Upper lobe of left lung (tissue), 6 donors: ENCODE measurements around the gene IL4R. TPM values are rescaled to one million over a fixed set of nuclear protein-coding genes. Genes with fewer than 3 reads are reported as not detected.

Experiments used
- ATAC-seq, 2 donors: fragments of 200-7000 bp; cut with Tn5 transposase; one replicate each; pipeline ENCODE4 v1.9.1; 2022; ENCODE audit warnings: mild to moderate bottlenecking in 2 of 2, moderate library complexity in 2 of 2; ENCODE audit not compliant: low FRiP score in 2 of 2
- DNase-seq, 2 donors: peaks; one replicate each; pipeline ENCODE4 v3.0.0-alpha.2; 2019 to 2020
- H3K27ac ChIP-seq, 4 donors: fragments of 200-600 bp; sonication (generic); one replicate each; pipeline ENCODE4 v1.5.1; 2016 to 2019
- H3K27me3 ChIP-seq, 4 donors: fragments of 200-600 bp; sonication (generic); one replicate each; pipeline ENCODE4 v1.5.1; 2017 to 2019
- H3K36me3 ChIP-seq, 4 donors: fragments of 200-600 bp; sonication (generic); one replicate each; pipeline ENCODE4 v1.5.1; 2016 to 2019
- H3K4me1 ChIP-seq, 4 donors: fragments of 200-600 bp; sonication (generic); one replicate each; pipeline ENCODE4 v1.5.1; 2018 to 2019
- H3K4me3 ChIP-seq, 4 donors: fragments of 200-600 bp; sonication (generic); one replicate each; pipeline ENCODE4 v1.5.1; 2017 to 2019; ENCODE audit warnings: mild to moderate bottlenecking in 2 of 4, moderate library complexity in 1 of 4
- H3K9me3 ChIP-seq, 4 donors: fragments of 200-600 bp; sonication (generic); one replicate each; pipeline ENCODE4 v1.5.1; 2018 to 2019
- EP300 ChIP-seq, 4 donors: sonication (generic); formaldehyde crosslinking; IDR thresholded peaks; one replicate each; pipeline ENCODE4 v1.5.1; 2017; ENCODE audit warnings: antibody characterized with exemption in 4 of 4, control low read depth in 2 of 4
- POLR2A ChIP-seq, 4 donors: fragments of 450-650 bp; IDR thresholded peaks; one replicate each; pipeline ENCODE4 v1.5.1; 2016 to 2017; ENCODE audit warnings: antibody characterized with exemption in 4 of 4, mild to moderate bottlenecking in 2 of 4
- POLR2AphosphoS5 ChIP-seq, 2 donors: sonication (generic); formaldehyde crosslinking; IDR thresholded peaks; one replicate each; pipeline ENCODE4 v1.5.1; 2017; ENCODE audit warnings: antibody characterized with exemption in 2 of 2
- WGBS, 2 donors: methylation state at CpG; one replicate each; pipeline ENCODE4 v1.1.5; 2017 to 2018; 5-methylcytosine and 5-hydroxymethylcytosine counted together
- total RNA-seq, 6 donors: library from RNA; depleted of rRNA in 4 of 6; stranded (reverse); fragments of >200 nt in 4 of 6; gene quantifications; one replicate each; pipeline versions ENCODE4 v1.1.0 to v1.2.1, GENCODE V29; 2016 to 2021
- TF ChIP-seq, protein P1 (sequence below), 6 experiments: fragments of 450-650 bp in 4 of 6; fragments of 200-600 bp in 2 of 6; sonication (generic) in 2 of 6; IDR thresholded peaks; one replicate each; pipeline ENCODE4 v1.5.1; 2016 to 2019; ENCODE audit warnings: antibody characterized with exemption in 6 of 6
- donor health status: DM: no; HTN: no; CAD: no; lungs with moderate emphysema.
- donor health status: DM: no; HTN: yes; CAD: no; lungs with severe emphysema.

IL4R gene
- total RNA-seq, 6 donors from 2014 or later: 87.0 to 202 (median 153) TPM

DNA sequence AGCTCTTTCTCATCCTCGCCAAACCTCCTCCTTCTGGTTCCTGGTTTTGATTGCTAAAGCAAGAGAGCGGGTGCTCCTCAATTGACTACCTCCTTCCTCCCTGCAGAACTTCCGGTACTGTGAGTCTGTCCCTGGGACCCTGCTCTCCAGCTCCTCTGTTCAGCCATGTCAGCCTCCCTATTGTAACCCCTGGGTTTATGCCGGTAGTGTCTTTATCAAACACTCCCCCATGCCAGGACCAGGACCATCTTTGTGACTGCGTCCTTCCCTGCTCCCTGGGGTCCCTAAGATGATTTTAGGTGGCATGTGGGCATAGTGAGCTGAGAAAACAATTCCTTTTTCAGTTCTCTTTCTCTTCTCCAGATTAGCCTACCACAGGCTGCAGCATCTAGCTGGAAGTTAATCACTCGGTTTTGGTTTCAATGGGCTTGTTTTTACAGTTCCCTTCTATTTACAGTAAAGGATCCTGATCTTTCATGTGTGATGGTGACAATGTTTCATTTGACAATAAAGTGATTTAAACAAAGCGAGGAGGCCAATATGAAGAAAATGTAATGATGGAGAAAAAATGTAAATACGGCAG is 60.5 kb downstream of the IL4R start:
- H3K36me3 ChIP-seq: no peaks in the 10 kb centered on the region
- H3K4me3 ChIP-seq: no peak overlapping the region
- H3K4me1 ChIP-seq: peaks cover 0 to 18% (median 8%) of the 10 kb centered on the region in 4 donors
- H3K9me3 ChIP-seq: no peaks in the 10 kb centered on the region
- ATAC-seq (peak in 1 of 2 donors; percentile 49), DNase-seq (no peak)
- H3K27ac ChIP-seq: peak overlapping the region in 3 of 4 donors; percentile 46 to 68 (median 59)
- TF ChIP-seq, protein P1, sequence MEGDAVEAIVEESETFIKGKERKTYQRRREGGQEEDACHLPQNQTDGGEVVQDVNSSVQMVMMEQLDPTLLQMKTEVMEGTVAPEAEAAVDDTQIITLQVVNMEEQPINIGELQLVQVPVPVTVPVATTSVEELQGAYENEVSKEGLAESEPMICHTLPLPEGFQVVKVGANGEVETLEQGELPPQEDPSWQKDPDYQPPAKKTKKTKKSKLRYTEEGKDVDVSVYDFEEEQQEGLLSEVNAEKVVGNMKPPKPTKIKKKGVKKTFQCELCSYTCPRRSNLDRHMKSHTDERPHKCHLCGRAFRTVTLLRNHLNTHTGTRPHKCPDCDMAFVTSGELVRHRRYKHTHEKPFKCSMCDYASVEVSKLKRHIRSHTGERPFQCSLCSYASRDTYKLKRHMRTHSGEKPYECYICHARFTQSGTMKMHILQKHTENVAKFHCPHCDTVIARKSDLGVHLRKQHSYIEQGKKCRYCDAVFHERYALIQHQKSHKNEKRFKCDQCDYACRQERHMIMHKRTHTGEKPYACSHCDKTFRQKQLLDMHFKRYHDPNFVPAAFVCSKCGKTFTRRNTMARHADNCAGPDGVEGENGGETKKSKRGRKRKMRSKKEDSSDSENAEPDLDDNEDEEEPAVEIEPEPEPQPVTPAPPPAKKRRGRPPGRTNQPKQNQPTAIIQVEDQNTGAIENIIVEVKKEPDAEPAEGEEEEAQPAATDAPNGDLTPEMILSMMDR (IDR thresholded peaks at IDR 0.05): no peak
- TF ChIP-seq POLR2AphosphoS5 (IDR thresholded peaks at IDR 0.05): no peak
- no peaks in the 10 kb centered on the region for H3K27me3 ChIP-seq
- 56 to 64% methylated on average over 8 of the region's 8 CpGs for WGBS, 2 donors

DNA sequence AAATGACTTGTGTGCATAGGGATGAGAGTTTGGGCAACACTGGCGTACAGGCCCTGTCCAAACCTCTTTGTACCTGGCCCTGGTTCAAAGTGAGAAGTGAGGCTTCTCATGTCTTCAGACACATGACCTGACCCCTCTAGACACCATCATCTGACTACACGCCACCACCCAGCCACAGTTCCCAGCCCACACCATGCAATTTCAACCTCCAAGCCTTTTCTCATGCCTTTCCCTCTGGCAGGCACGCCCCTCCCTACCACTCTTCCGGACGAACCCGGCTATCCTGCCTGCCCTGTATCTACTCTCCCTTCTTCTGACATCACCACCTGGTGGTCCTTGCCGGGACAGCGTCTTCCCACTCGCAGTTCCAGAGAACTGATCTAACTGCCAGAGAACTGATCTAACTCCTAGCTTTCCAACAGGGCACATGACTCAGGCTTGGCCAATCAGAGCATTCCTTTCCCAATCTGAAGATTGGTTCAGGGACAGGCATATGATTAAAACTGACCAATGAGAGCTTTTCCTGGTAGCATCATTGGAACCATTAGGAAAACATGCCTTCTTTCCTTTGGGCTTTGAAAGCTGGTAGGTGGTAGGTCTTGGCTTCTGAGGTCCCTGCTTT is 61.1 kb downstream of the IL4R start:
- ATAC-seq: peak; percentile 81 to 84

DNA sequence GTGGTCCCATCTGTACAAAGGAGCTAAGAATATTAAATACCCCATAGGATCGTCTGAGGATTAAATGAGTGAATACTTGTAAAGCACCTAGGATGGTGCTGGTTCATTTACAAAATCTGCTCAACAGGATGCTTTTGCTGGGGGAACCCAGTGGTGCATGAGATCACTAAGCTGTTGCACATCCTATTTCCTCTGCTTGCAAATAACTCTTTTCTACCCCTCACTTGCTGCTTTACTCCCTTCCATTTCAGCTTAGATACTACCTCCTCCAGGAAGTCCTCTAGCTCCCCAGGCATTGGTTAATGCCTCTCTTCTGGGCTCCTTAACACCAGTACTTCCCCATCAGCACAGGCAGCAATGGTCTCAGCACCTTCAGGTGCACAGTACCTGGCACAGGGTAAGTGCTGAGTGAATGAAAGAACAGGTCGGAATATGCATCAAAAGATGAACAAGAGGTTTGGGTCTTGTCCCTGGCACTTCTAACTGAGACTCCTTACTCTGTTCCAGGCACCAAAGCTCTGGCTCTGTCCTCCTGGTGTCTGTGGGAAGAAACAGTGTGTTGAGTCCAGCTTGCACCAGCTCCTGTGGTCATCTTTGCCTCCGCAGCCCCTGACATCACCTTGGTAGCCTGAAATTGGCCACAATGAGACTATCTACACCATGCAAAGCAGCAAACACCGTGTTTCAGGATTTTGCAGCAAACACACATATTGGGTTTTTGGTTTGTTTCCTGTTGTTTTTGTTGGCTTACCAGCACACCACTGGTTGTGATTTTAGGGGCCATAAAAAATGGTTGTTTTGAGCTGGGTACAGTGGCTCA is 64.1 kb downstream of the IL4R start:
- 62 to 82% methylated on average over 4 of the region's 4 CpGs for WGBS, 2 donors

More for the DNA sequence above, 61.1 kb downstream of the IL4R start:
- H3K36me3 ChIP-seq: no peaks in the 10 kb centered on the region
- peak in 1 of 2 donors; percentile 54 for DNase-seq
- H3K27ac ChIP-seq: peak overlapping the region in 3 of 4 donors; percentile 55 to 68 (median 59)
- 18 to 28% methylated on average over 9 of the region's 9 CpGs for WGBS, 2 donors
- peak overlapping the region in 1 of 4 donors; percentile 21 for H3K4me3 ChIP-seq
- TF ChIP-seq, protein P1 (IDR thresholded peaks at IDR 0.05): peak; percentile 44 to 73 (median 62)
- peak in 1 of 2 donors; percentile 40 for TF ChIP-seq POLR2AphosphoS5 (IDR thresholded peaks at IDR 0.05)
- no peak for TF ChIP-seq EP300 (IDR thresholded peaks at IDR 0.05)
- TF ChIP-seq POLR2A (IDR thresholded peaks at IDR 0.05): peak in 2 of 4 donors; percentile 23 to 61
- H3K4me1 ChIP-seq: peaks cover 0 to 18% (median 8%) of the 10 kb centered on the region in 4 donors
- no peaks in the 10 kb centered on the region for H3K9me3 ChIP-seq
- no peaks in the 10 kb centered on the region for H3K27me3 ChIP-seq

DNA sequence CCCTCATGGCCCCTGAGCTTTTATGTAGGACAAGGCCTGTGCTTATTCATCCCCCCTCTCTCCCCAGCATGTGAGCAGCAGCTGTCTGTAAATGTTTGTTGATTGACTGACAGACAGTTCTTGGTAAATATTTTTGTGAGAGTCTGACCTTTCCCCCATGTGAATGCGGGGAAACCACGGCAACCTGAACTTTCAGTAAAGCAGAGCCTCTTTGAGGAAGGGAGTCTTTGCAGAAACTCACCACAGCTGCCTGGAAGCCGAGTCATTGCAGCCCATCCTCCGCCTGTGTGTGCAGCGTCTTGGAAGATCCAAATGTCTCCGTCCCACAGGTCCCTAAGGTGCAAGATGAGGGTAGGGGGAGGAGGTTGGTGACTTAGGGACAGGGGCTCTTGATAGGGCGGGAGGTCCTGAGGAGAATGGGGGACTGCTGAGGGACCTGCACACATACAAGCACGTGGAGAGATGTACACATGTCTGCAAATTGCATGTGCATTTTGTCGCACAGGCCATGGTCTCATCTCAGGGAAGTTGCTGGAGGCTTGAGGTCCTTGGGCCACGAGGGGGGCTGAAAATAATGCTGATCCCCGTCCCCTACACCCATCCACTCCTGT is 65.2 kb downstream of the IL4R start:
- WGBS, 2 donors: 61 to 66% methylated on average over 11 of the region's 11 CpGs
- no peak for DNase-seq
- TF ChIP-seq POLR2A (IDR thresholded peaks at IDR 0.05): no peak
- TF ChIP-seq, protein P1 (IDR thresholded peaks at IDR 0.05): no peak
- no peak for TF ChIP-seq POLR2AphosphoS5 (IDR thresholded peaks at IDR 0.05)
- TF ChIP-seq EP300 (IDR thresholded peaks at IDR 0.05): no peak
- Histone ChIP-seq H3K27me3 (no peaks in the 10 kb centered on the region), H3K36me3 (no peaks in the 10 kb centered on the region), H3K4me1 (peaks cover 0 to 17% (median 8%) of the 10 kb centered on the region in 4 donors), H3K9me3 (no peaks in the 10 kb centered on the region), H3K27ac (no peak overlapping the region), H3K4me3 (no peak overlapping the region)
- ATAC-seq: no peak

More for the DNA sequence above, 64.1 kb downstream of the IL4R start:
- Histone ChIP-seq H3K27me3 (no peaks in the 10 kb centered on the region), H3K9me3 (no peaks in the 10 kb centered on the region), H3K27ac (no peak overlapping the region), H3K36me3 (no peaks in the 10 kb centered on the region), H3K4me1 (peaks cover 0 to 18% (median 8%) of the 10 kb centered on the region in 4 donors), H3K4me3 (no peak overlapping the region)
- ATAC-seq (no peak), DNase-seq (no peak)
- no peak for TF ChIP-seq POLR2A (IDR thresholded peaks at IDR 0.05)
- TF ChIP-seq, protein P1 (IDR thresholded peaks at IDR 0.05): no peak
- TF ChIP-seq EP300 (IDR thresholded peaks at IDR 0.05): no peak
- no peak for TF ChIP-seq POLR2AphosphoS5 (IDR thresholded peaks at IDR 0.05)
